ENCODE data around the gene ZNRF2. TPM values are rescaled to one million over a fixed set of nuclear protein-coding genes. Genes with fewer than 3 reads are reported as not detected.
A peak's percentile ranks its signal among the peaks of the same experiment; 100 is the strongest.

Gene ZNRF2
- total RNA-seq, 1 donor from 2014 or later, result 37.7 TPM

- Mint-ChIP-seq H3K27ac (no peak overlapping the region), H3K9me3 (no peaks in the 10 kb centered on the region), H3K27me3 (ENCODE audit: insufficient read depth, low read depth) (no peaks in the 10 kb centered on the region), H3K4me1 (peaks cover 7% of the 10 kb centered on the region), H3K4me3 (no peak overlapping the region), H3K36me3 (no peaks in the 10 kb centered on the region)
- no peak overlapping the region for H3K4me2 ChIP-seq
- H3K27ac ChIP-seq, result no peak overlapping the region
- H3K79me2 ChIP-seq (ENCODE audit: low read depth), result peaks cover 100% of the 10 kb centered on the region
- no peak for DNase-seq (ENCODE audit: low spot score)
- no peaks in the 10 kb centered on the region for H3K36me3 ChIP-seq
- H3K4me1 ChIP-seq, result peaks cover 44% of the 10 kb centered on the region
- H3K9ac ChIP-seq, result no peak overlapping the region
- no peak overlapping the region for H2AFZ ChIP-seq (replicated peaks)
- TF ChIP-seq CTCF (IDR thresholded peaks at IDR 0.05) (no peak), EZH2phosphoT487 (IDR thresholded peaks at IDR 0.05) (no peak), EZH2 (IDR thresholded peaks at IDR 0.05) (no peak)
- H3F3A ChIP-seq (ENCODE audit: low read depth), result no peaks in the 10 kb centered on the region
- no peak overlapping the region for H3K4me3 ChIP-seq
- H3K27me3 ChIP-seq, result no peaks in the 10 kb centered on the region
- H3K9me3 ChIP-seq (ENCODE audit: low read depth), result no peaks in the 10 kb centered on the region
- peaks cover 65% of the 10 kb centered on the region for H4K20me1 ChIP-seq (ENCODE audit: low read depth)
Observed at GRCh38 chr7:30309842-30310435, 25.5 kb downstream of the ZNRF2 start.

- no peak overlapping the region for H3K4me3 Mint-ChIP-seq
- no peaks in the 10 kb centered on the region for H3K36me3 Mint-ChIP-seq
- H3K79me2 ChIP-seq (ENCODE audit: low read depth), result peaks cover 100% of the 10 kb centered on the region
Observed at GRCh38 chr7:30310674-30311362, 26.4 kb downstream of the ZNRF2 start.

GRCh38 chr7:30312178-30312577 is 27.8 kb downstream of the ZNRF2 start:
- H3K27ac Mint-ChIP-seq, result peak overlapping the region; percentile 30
- DNase-seq (ENCODE audit: low spot score), result peak; percentile 49
- peaks cover 100% of the 10 kb centered on the region for H3K79me2 ChIP-seq (ENCODE audit: low read depth)

More at GRCh38 chr7:30310674-30311362, 26.4 kb downstream of the ZNRF2 start:
- no peaks in the 10 kb centered on the region for H3K27me3 Mint-ChIP-seq (ENCODE audit: insufficient read depth, low read depth)
- Histone ChIP-seq H3K9ac (no peak overlapping the region), H2AFZ (replicated peaks) (no peak overlapping the region), H3K36me3 (no peaks in the 10 kb centered on the region), H3K4me3 (no peak overlapping the region), H3K27ac (no peak overlapping the region), H3K9me3 (ENCODE audit: low read depth) (no peaks in the 10 kb centered on the region), H3K27me3 (no peaks in the 10 kb centered on the region), H4K20me1 (ENCODE audit: low read depth) (peaks cover 56% of the 10 kb centered on the region), H3K4me1 (peaks cover 44% of the 10 kb centered on the region), H3F3A (ENCODE audit: low read depth) (no peaks in the 10 kb centered on the region), H3K4me2 (no peak overlapping the region)
- no peak for TF ChIP-seq EZH2phosphoT487 (IDR thresholded peaks at IDR 0.05)
- no peak for TF ChIP-seq EZH2 (IDR thresholded peaks at IDR 0.05)
- no peak for TF ChIP-seq CTCF (IDR thresholded peaks at IDR 0.05)
- H3K4me1 Mint-ChIP-seq, result peaks cover 7% of the 10 kb centered on the region
- no peak overlapping the region for H3K27ac Mint-ChIP-seq
- DNase-seq (ENCODE audit: low spot score), result no peak
- H3K9me3 Mint-ChIP-seq, result no peaks in the 10 kb centered on the region

More at GRCh38 chr7:30312178-30312577, 27.8 kb downstream of the ZNRF2 start:
- Histone ChIP-seq H3K4me1 (peaks cover 33% of the 10 kb centered on the region), H3K9me3 (ENCODE audit: low read depth) (no peaks in the 10 kb centered on the region), H2AFZ (replicated peaks) (no peak overlapping the region), H3F3A (ENCODE audit: low read depth) (no peaks in the 10 kb centered on the region), H3K27ac (no peak overlapping the region), H3K4me3 (no peak overlapping the region), H3K27me3 (no peaks in the 10 kb centered on the region), H4K20me1 (ENCODE audit: low read depth) (peaks cover 48% of the 10 kb centered on the region), H3K4me2 (peak overlapping the region; percentile 22), H3K9ac (no peak overlapping the region), H3K36me3 (no peaks in the 10 kb centered on the region)
- Mint-ChIP-seq H3K27me3 (ENCODE audit: insufficient read depth, low read depth) (no peaks in the 10 kb centered on the region), H3K36me3 (no peaks in the 10 kb centered on the region), H3K4me3 (no peak overlapping the region), H3K4me1 (peaks cover 7% of the 10 kb centered on the region), H3K9me3 (no peaks in the 10 kb centered on the region)
- TF ChIP-seq EZH2 (IDR thresholded peaks at IDR 0.05) (no peak), CTCF (IDR thresholded peaks at IDR 0.05) (no peak), EZH2phosphoT487 (IDR thresholded peaks at IDR 0.05) (no peak)

Data from neural progenitor cell (in vitro differentiated cells).